Gastrocnemius medialis (tissue), 4 donors: Measurements from ENCODE around the gene RCAN1. TPM values are rescaled to one million over a fixed set of nuclear protein-coding genes. Genes with fewer than 3 reads are reported as not detected.

Experiments
- ATAC-seq, 2 donors: fragments of 150-250 bp; one replicate each; pipeline ENCODE4 v1.9.1; 2016
- DNase-seq, 2 donors: peaks; one replicate each; pipeline ENCODE4 v3.0.0-alpha.2; 2019
- H3K27ac ChIP-seq, 4 donors: fragments of 200-600 bp; sonication (generic); 1 replicate in 1 of 4; 2 replicates in 3 of 4; pipeline ENCODE4 v1.5.1; 2016 to 2018; ENCODE audit warnings: mild to moderate bottlenecking in 2 of 4, moderate library complexity in 1 of 4
- H3K27me3 ChIP-seq, 3 donors: fragments of 200-600 bp; sonication (generic) in 2 of 3; 1 replicate in 1 of 3; 2 replicates in 2 of 3; pipeline versions ENCODE4 v1.5.1 to v1.6.0; 2016 to 2019; ENCODE audit warnings: mild to moderate bottlenecking in 1 of 3, moderate library complexity in 1 of 3
- H3K36me3 ChIP-seq, 2 donors: fragments of 200-600 bp; sonication (generic) in 1 of 2; one replicate each; pipeline ENCODE4 v1.5.1; 2017 to 2018
- H3K4me1 ChIP-seq, 2 donors: fragments of 200-600 bp; sonication (generic) in 1 of 2; one replicate each; pipeline ENCODE4 v1.5.1; 2016 to 2017; ENCODE audit warnings: mild to moderate bottlenecking in 2 of 2
- H3K4me3 ChIP-seq, 4 donors: fragments of 200-600 bp; sonication (generic) in 3 of 4; 1 replicate in 1 of 4; 2 replicates in 3 of 4; pipeline ENCODE4 v1.5.1; 2016 to 2019; ENCODE audit warnings: mild to moderate bottlenecking in 2 of 4
- H3K9me3 ChIP-seq, 3 donors: fragments of 200-600 bp; sonication (generic) in 2 of 3; 1 replicate in 1 of 3; 2 replicates in 2 of 3; pipeline ENCODE4 v1.5.1; 2016 to 2019
- CTCF ChIP-seq, 5 experiments: fragments of 450-650 bp in 3 of 5; fragments of 200-600 bp in 2 of 5; sonication (generic) in 2 of 5; IDR thresholded peaks in 4 of 5; conservative IDR thresholded peaks in 1 of 5; 1 replicate in 4 of 5; 2 replicates in 1 of 5; pipeline ENCODE4 v1.5.1; 2016 to 2019; ENCODE audit warnings: antibody characterized with exemption in 5 of 5, mild to moderate bottlenecking in 3 of 5, moderate library complexity in 3 of 5
- POLR2A ChIP-seq, 2 donors: fragments of 450-650 bp; IDR thresholded peaks; one replicate each; pipeline ENCODE4 v1.6.1; 2017; ENCODE audit warnings: antibody characterized with exemption in 2 of 2, mild to moderate bottlenecking in 2 of 2, moderate library complexity in 2 of 2
- in situ Hi-C, 4 donors: fragments of 200-750 bp; cut with MboI; loops; one replicate each; pipeline versions ENCODE4 v1.15.0 to v1.8.0; 2017; ENCODE audit warnings: low sequenced_read_pairs in 4 of 4
- intact Hi-C: fragments of 100-400 bp; cut with DNase I; formaldehyde crosslinking; loops from one replicate; pipeline ENCODE4 v1.15.1; 2023; ENCODE audit warnings: low total_unique reads
- total RNA-seq, 4 donors: library from RNA; depleted of rRNA; stranded (reverse); fragments of >200 nt; gene quantifications; one replicate each; pipeline versions ENCODE4 v1.1.0 to v1.2.3, GENCODE V29; 2016

Gene RCAN1
- total RNA-seq, 4 donors from 2014 or later: 21.7 to 37.9 (median 33.2) TPM

DNA sequence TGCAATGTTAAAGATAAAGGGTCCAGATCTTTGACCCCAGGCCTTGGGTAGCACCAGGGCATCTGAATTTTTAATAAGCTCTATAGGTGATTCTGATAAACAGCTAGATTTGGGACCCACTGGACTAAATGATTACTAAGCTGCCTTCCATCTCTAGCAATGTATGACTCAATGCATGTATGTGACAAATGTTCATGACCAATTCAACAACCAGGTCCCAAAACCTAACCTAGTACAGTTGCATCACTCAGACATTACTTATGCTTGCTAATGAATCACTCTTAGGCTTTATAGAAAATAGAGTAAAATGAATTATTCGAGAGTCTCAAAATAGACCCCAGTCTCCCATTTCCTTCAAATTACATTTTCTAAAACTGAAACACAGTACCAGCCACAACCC lies 35.5 kb downstream of the RCAN1 start:
- Histone ChIP-seq H3K36me3 (no peaks in the 10 kb centered on the region), H3K4me3 (no peak overlapping the region), H3K4me1 (peaks cover 50 to 52% of the 10 kb centered on the region in 2 donors), H3K9me3 (no peaks in the 10 kb centered on the region), H3K27ac (peak overlapping the region in 1 of 4 donors; percentile 60), H3K27me3 (no peaks in the 10 kb centered on the region)
- TF ChIP-seq CTCF (IDR thresholded peaks at IDR 0.05 in 4 of 5, conservative IDR thresholded peaks at IDR 0.05 in 1 of 5) (no peak), POLR2A (IDR thresholded peaks at IDR 0.05) (no peak)
- ATAC-seq (no peak), DNase-seq (no peak)
- in situ Hi-C loops (no loop called here), intact Hi-C loops (no loop called here)

- H3K9me3 ChIP-seq: no peaks in the 10 kb centered on the region
- TF ChIP-seq CTCF (IDR thresholded peaks at IDR 0.05 in 4 of 5, conservative IDR thresholded peaks at IDR 0.05 in 1 of 5) (no peak), POLR2A (IDR thresholded peaks at IDR 0.05) (no peak)
- H3K36me3 ChIP-seq: no peaks in the 10 kb centered on the region
- no peak overlapping the region for H3K4me3 ChIP-seq
- peaks cover 27 to 38% of the 10 kb centered on the region in 2 donors for H3K4me1 ChIP-seq
- intact Hi-C loops: no loop called here
- H3K27ac ChIP-seq: no peak overlapping the region
- in situ Hi-C loops: no loop called here
- ATAC-seq: no peak
- H3K27me3 ChIP-seq: no peaks in the 10 kb centered on the region
- no peak for DNase-seq
Measured at GRCh38 chr21:34576041-34576511, 38.8 kb downstream of the RCAN1 start.

GRCh38 chr21:34574601-34575529 lies 40.0 kb downstream of the RCAN1 start:
- Histone ChIP-seq H3K36me3 (no peaks in the 10 kb centered on the region), H3K27me3 (no peaks in the 10 kb centered on the region), H3K4me1 (peaks cover 15 to 27% of the 10 kb centered on the region in 2 donors), H3K9me3 (no peaks in the 10 kb centered on the region), H3K27ac (no peak overlapping the region), H3K4me3 (no peak overlapping the region)
- ATAC-seq (no peak), DNase-seq (no peak)
- intact Hi-C loops: no loop called here
- no peak for TF ChIP-seq CTCF (IDR thresholded peaks at IDR 0.05 in 4 of 5, conservative IDR thresholded peaks at IDR 0.05 in 1 of 5)
- no peak for TF ChIP-seq POLR2A (IDR thresholded peaks at IDR 0.05)
- in situ Hi-C loops: no loop called here

- Histone ChIP-seq H3K27ac (no peak overlapping the region), H3K27me3 (no peaks in the 10 kb centered on the region), H3K36me3 (no peaks in the 10 kb centered on the region), H3K9me3 (no peaks in the 10 kb centered on the region), H3K4me3 (no peak overlapping the region), H3K4me1 (peaks cover 8 to 21% of the 10 kb centered on the region in 2 donors)
- in situ Hi-C loops: no loop called here
- intact Hi-C loops: no loop called here
- TF ChIP-seq CTCF (IDR thresholded peaks at IDR 0.05 in 4 of 5, conservative IDR thresholded peaks at IDR 0.05 in 1 of 5): no peak
- TF ChIP-seq POLR2A (IDR thresholded peaks at IDR 0.05): no peak
- no peak for ATAC-seq
- no peak for DNase-seq
Measured at GRCh38 chr21:34571994-34572393, 42.9 kb downstream of the RCAN1 start.
